Measurements from ENCODE around the gene HPGD. TPM values are rescaled to one million over a fixed set of nuclear protein-coding genes. Genes with fewer than 3 reads are reported as not detected.

HPGD gene
- total RNA-seq, 4 donors from 2014 or later: 20.0 to 63.3 (median 43.2) TPM

GRCh38 chr4:174539571-174539970 lies 17.3 kb upstream of the HPGD start:
- H3K36me3 ChIP-seq: no peaks in the 10 kb centered on the region
- H3K27ac ChIP-seq (replicated peaks in 1 of 4): no peak overlapping the region
- WGBS: 64% methylated on average over 3 of the region's 3 CpGs
- no peak for DNase-seq (ENCODE audit: extremely low spot score)
- no peaks in the 10 kb centered on the region for H3K4me1 ChIP-seq
- TF ChIP-seq POLR2A (IDR thresholded peaks at IDR 0.05; ENCODE audit: low read depth): no peak
- TF ChIP-seq CTCF (IDR thresholded peaks at IDR 0.05): no peak
- TF ChIP-seq EP300 (IDR thresholded peaks at IDR 0.05): no peak
- no peaks in the 10 kb centered on the region for H3K27me3 ChIP-seq
- no peak overlapping the region for H3K4me3 ChIP-seq
- H3K9me3 ChIP-seq: no peaks in the 10 kb centered on the region
- intact Hi-C loops (cut with DNase I): loop anchor here (10.0 kb wide), 1 partner anchor 175 kb away; no protein-coding TSS in a partner anchor

- DNase-seq (ENCODE audit: extremely low spot score): no peak
- Histone ChIP-seq H3K9me3 (no peaks in the 10 kb centered on the region), H3K27me3 (no peaks in the 10 kb centered on the region), H3K4me1 (no peaks in the 10 kb centered on the region), H3K4me3 (no peak overlapping the region), H3K36me3 (no peaks in the 10 kb centered on the region), H3K27ac (replicated peaks in 1 of 4) (no peak overlapping the region)
- intact Hi-C loops (cut with DNase I): loop anchor here (10.0 kb wide), 1 partner anchor 174 kb away; no protein-coding TSS in a partner anchor
- no peak for TF ChIP-seq POLR2A (IDR thresholded peaks at IDR 0.05; ENCODE audit: low read depth)
- TF ChIP-seq EP300 (IDR thresholded peaks at IDR 0.05): no peak
- TF ChIP-seq POLR2AphosphoS5 (IDR thresholded peaks at IDR 0.05): no peak
- no peak for TF ChIP-seq CTCF (IDR thresholded peaks at IDR 0.05)
- WGBS: 96% methylated on average over 3 of the region's 4 CpGs
Observed at GRCh38 chr4:174538876-174539250, 16.6 kb upstream of the HPGD start.

- DNase-seq (ENCODE audit: extremely low spot score): no peak
- Histone ChIP-seq H3K4me1 (no peaks in the 10 kb centered on the region), H3K27me3 (no peaks in the 10 kb centered on the region), H3K27ac (replicated peaks in 1 of 4) (no peak overlapping the region), H3K9me3 (no peaks in the 10 kb centered on the region), H3K36me3 (no peaks in the 10 kb centered on the region), H3K4me3 (no peak overlapping the region)
- 77% methylated on average over 4 of the region's 4 CpGs for WGBS
- no peak for TF ChIP-seq POLR2A (IDR thresholded peaks at IDR 0.05; ENCODE audit: low read depth)
- no peak for TF ChIP-seq CTCF (IDR thresholded peaks at IDR 0.05)
- TF ChIP-seq EP300 (IDR thresholded peaks at IDR 0.05): no peak
- no peak for TF ChIP-seq POLR2AphosphoS5 (IDR thresholded peaks at IDR 0.05)
- intact Hi-C loops (cut with DNase I): loop anchor here (10.0 kb wide), 1 partner anchor 173 kb away; no protein-coding TSS in a partner anchor
Observed at GRCh38 chr4:174538123-174538875, 16.0 kb upstream of the HPGD start.

GRCh38 chr4:174537634-174538033 lies 15.3 kb upstream of the HPGD start:
- intact Hi-C loops (cut with DNase I): loop anchor here (10.0 kb wide), 1 partner anchor 173 kb away; no protein-coding TSS in a partner anchor
- Histone ChIP-seq H3K9me3 (no peaks in the 10 kb centered on the region), H3K27me3 (no peaks in the 10 kb centered on the region), H3K27ac (replicated peaks in 1 of 4) (no peak overlapping the region), H3K4me1 (peaks cover 0 to 2% (median under 1%) of the 10 kb centered on the region in 4 donors), H3K36me3 (no peaks in the 10 kb centered on the region), H3K4me3 (no peak overlapping the region)
- no peak for DNase-seq (ENCODE audit: extremely low spot score)
- 87% methylated on average over 3 of the region's 3 CpGs for WGBS
- TF ChIP-seq EP300 (IDR thresholded peaks at IDR 0.05) (no peak), CTCF (IDR thresholded peaks at IDR 0.05) (no peak)
